IPS DF 4.7 (cell line): ENCODE measurements around the gene HLX.

Experiments used
- DNase-seq: peaks from one replicate; pipeline ENCODE4 v3.0.0-alpha.2; 2013; ENCODE audit warnings: low spot score; ENCODE audit errors: extremely low read depth

The HLX gene

DNA sequence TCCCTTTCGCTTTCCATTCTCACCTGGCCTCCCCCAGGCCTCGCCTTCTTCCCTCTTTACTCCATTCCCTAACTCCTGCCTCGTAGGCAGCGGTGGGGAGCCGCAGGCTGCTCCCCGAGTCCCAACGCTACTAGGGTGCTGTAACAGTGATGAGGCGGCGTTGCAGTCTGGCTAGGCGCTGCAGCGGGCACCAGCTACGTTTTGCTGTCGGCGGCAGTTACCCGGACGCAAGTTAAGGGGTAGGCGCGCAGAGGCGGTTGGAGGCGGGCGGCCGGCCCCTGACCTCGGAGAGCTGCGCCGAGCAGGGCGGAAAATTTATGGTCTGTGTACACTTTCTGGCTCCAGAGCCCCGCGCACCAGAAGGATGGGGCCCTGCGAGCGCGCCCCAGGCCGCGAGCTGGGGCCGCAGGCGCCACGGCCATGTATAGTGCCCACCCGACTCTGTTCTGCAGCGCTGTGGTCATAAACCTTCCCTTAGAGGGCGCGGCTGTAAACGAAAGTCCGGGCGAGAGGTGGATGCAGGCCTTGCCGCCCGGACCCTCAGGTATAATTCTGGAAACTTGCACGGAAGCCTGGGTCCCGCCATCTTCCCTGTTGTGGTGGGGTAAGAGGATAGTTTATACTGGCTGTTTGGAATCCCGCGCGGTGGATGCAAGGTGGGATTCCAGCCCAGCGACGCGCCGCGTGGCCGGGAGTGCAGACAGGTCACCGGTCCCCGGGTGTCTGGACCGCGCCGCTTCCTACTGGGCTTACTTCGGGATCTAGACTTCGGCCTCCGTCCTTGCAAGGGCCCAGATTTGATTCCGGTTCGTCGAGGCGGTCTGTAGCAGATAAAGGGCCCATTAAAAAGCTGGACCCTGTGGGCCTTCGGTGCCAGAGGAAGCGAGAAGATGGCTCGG is 15.0 kb downstream of the HLX start:
- DNase-seq: no peak

- no peak for DNase-seq
Measured at GRCh38 chr1:220894924-220895256, 15.6 kb downstream of the HLX start.

DNA sequence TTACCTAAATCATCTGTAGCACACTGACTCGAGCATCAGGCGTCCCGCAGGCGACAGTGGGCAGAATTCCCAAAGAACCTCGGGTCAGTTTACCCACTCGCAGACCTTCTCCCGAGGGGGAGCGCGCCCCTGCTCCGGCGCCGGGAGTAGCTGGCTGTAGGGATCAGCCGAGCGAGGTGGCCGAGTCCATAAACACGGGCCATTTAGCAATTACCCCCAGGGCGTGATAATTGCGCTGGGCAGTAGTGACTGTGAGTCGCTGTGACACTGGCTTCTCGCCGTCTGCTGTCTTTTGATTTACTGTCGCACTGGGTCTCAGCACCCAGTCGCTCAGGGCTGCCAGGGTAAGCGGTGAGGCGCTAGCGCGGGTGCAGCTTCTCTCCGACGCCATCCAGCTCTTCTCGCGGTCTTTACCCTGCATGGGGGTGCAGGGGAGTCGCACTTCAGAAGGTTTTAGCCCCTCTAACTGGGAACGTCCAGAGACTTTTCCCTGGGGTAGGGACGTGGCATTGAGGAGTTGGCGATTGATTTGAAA is 16.2 kb downstream of the HLX start:
- DNase-seq: no peak

- no peak for DNase-seq
Measured at GRCh38 chr1:220896092-220896491, 16.8 kb downstream of the HLX start.

GRCh38 chr1:220900842-220901241 is 21.6 kb downstream of the HLX start:
- DNase-seq: no peak

GRCh38 chr1:220901881-220902280 is 22.6 kb downstream of the HLX start:
- DNase-seq: no peak

GRCh38 chr1:220902916-220903315 is 23.7 kb downstream of the HLX start:
- DNase-seq: no peak

GRCh38 chr1:220904876-220905275 is 25.6 kb downstream of the HLX start:
- DNase-seq: no peak

- DNase-seq: no peak
Measured at GRCh38 chr1:220905650-220906560, 26.7 kb downstream of the HLX start.

GRCh38 chr1:220906561-220907334 is 27.5 kb downstream of the HLX start:
- DNase-seq: no peak

DNA sequence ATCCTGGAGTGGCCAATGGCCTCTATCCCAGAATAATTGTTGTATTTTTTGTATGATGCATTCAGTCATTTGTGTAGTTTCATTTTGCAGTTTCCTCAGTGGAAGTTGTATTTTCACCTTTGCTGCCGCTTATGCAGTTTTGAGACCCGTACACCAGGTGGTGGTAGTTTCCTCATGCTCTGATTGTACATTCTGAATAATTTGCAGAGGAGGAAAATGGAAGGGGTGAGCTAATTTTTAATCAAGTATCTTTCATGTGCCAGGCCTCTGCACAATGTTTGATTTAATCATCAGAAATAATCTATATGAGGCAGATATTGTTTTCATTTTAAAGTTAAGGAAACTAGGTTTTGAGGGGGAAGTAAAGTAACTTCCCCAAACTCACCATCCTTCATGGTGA is 29.5 kb downstream of the HLX start:
- no peak for DNase-seq

DNA sequence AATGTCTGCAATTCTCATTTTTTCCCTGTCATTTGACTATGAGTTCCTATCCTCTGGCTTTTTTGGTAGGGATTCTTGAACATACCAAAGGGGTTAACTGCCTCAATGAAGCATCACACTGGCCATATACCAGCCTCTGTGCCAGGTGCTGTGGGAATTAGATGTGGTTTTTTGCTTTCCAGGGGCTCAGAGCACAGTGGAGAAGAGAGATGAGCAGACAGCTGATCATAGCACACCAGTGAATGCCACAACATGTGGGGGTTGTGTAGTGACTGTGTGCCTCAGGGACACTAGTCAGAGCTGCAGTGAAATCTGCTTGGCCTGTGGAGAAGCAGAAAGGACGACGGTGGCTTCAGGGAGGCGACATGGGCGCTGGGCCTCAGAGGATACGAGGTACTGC is 30.8 kb downstream of the HLX start:
- no peak for DNase-seq

DNA sequence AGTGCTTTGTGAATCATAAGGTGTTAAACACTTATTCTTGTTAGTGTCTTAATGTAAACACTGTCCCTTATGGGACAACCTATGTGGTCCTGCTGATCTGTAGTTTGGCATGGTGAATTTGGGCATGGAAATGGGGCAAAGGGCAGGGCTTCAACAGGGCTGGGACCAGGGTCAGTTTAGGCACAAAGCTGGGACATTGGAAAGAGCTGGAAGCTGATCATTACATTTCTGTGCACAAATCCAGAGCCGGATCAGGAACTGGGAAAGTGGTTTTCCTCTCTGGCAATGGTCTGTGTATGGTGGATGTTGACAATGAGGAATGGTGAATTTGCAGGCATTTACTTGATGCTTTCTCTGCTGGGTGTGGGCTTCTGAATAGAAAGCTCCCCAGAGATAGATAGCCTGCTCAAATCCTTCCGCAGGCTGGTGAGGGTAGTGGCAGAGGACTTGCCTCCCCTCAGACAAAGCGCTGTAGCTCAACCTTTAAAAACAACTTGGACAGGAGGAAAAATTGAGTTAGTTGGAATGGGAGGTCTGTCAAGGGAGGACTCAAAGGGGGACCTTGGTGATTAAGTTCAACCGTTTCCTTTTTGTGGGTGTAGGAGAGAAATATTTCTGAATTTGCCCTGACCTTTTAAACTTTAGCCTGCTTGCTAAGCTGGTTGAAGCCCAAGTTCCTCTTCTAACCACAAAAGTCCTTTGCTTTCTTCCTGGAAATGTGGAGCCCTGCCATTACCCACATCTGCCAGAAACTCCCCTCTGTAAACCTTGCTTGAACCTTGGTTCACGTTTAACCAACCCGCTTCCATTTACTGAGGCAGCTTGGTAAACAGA is 35.3 kb downstream of the HLX start:
- no peak for DNase-seq

GRCh38 chr1:220915117-220915440 is 35.8 kb downstream of the HLX start:
- no peak for DNase-seq

GRCh38 chr1:220915954-220916353 is 36.7 kb downstream of the HLX start:
- no peak for DNase-seq

GRCh38 chr1:220917101-220917500 is 37.9 kb downstream of the HLX start:
- DNase-seq: no peak

DNA sequence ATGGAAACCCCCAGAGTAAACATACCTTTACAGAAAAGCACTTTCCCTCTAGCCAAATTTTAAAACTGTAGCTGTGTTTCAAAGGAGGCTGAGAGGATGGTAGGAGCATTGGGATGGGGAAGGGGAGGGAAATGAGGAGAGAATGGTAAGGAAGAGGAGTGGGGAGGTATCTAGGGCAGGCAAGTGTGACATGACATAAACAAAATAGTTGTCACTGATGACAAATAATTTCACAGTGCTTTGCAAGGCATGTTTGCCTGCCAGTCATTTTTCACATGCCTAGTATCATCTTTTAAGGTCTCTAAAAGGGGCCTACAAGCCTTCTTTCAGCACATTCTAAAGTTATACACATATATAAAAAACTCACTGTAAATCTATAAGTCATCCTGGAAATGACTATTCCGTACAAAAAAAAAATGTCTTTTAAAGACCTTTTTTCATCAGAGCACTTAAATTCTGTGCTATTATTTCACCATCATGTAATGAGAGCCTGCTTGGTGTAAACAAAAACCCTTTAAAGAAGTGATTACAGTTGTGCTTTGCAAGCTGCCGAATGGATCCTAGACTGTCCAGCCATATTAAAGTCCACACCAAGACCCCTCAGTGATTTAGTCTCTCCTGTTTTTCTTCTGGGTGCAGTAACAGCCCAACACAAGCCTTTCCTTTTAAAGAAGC is 38.4 kb downstream of the HLX start:
- DNase-seq: no peak

- no peak for DNase-seq
Measured at GRCh38 chr1:220918285-220918951, 39.2 kb downstream of the HLX start.

GRCh38 chr1:220920967-220921366 is 41.7 kb downstream of the HLX start:
- DNase-seq: no peak

- DNase-seq: no peak
Measured at GRCh38 chr1:220921498-220921897, 42.3 kb downstream of the HLX start.
